GM12864 (cell line): ENCODE results near the gene LAGE3.
A peak's percentile ranks its signal among the peaks of the same experiment; 100 is the strongest.

ENCODE experiments used
- DNase-seq: peaks from one replicate; pipeline ENCODE4 v3.0.0-alpha.2; 2011; ENCODE audit warnings: low read depth
- H3K4me3 ChIP-seq: 2 replicates; pipeline ENCODE4 v1.5.1; 2011; ENCODE audit warnings: mild to moderate bottlenecking, low read depth, low read length, control low read depth
- CTCF ChIP-seq: IDR thresholded peaks from 2 replicates; pipeline ENCODE4 v1.5.1; 2011; ENCODE audit warnings: low read depth, mild to moderate bottlenecking, moderate library complexity, low read length, control low read depth, inconsistent platforms; ENCODE audit errors: missing control alignments

The LAGE3 gene

GRCh38 chrX:154443992-154444754, 34.9 kb downstream of the LAGE3 start, which contains the start of gene FAM50A:
Gene FAM50A (plus strand): TSS chrX:154444141. CDS start chrX:154444236, 95 bp downstream.
- no peak for DNase-seq
- TF ChIP-seq CTCF = no peak
- peak within 1 kb of the TSS; percentile 82 for H3K4me3 ChIP-seq

GRCh38 chrX:154443479-154443910, 35.6 kb downstream of the LAGE3 start:
- peak overlapping the region; percentile 39 for H3K4me3 ChIP-seq
- TF ChIP-seq CTCF = no peak
- DNase-seq = no peak

- H3K4me3 ChIP-seq = no peak overlapping the region
- no peak for DNase-seq
- TF ChIP-seq CTCF = no peak
Measured at GRCh38 chrX:154441984-154442707, 36.9 kb downstream of the LAGE3 start.

- H3K4me3 ChIP-seq = no peak overlapping the region
- no peak for DNase-seq
- TF ChIP-seq CTCF = no peak
Measured at GRCh38 chrX:154441564-154441963, 37.5 kb downstream of the LAGE3 start.

- no peak for DNase-seq
- H3K4me3 ChIP-seq = no peak overlapping the region
- no peak for TF ChIP-seq CTCF
Measured at GRCh38 chrX:154440623-154441357, 38.3 kb downstream of the LAGE3 start.

GRCh38 chrX:154439841-154440240, 39.2 kb downstream of the LAGE3 start:
- no peak overlapping the region for H3K4me3 ChIP-seq
- no peak for TF ChIP-seq CTCF
- DNase-seq = no peak
